GM21723 (cell line): ENCODE data around the gene OSBPL9.
"Not testable (repeated sequence)": the region's sequence is repeated elsewhere in the genome, so short reads cannot be mapped to it uniquely, and the experiment has no call there.

Source experiments
- ATAC-seq: cut with Tn5 transposase; IDR thresholded peaks from one replicate; pipeline ENCODE4 v1.9.1; 2021; ENCODE audit warnings: mild to moderate bottlenecking, moderate library complexity; ENCODE audit not compliant: unreplicated experiment

OSBPL9 gene

DNA sequence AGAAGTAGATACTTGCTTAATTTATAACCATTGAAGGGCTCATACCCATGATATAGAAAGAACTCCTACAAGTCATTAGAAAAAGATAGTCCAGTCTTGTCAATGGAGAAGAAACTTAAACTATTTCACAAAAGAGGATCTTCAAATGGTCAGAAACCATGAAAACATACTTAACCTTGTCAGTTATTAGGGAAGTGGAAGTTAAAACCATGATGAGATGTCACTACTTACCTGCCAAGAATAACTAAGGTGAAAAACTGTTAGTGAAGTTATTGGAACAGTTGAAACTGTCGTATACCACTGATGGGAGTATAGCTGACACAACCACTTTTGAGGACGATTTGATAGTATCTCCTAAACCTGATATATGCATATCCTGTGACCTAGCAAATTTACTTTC is 46.8 kb downstream of the OSBPL9 start:
- no peak for ATAC-seq

DNA sequence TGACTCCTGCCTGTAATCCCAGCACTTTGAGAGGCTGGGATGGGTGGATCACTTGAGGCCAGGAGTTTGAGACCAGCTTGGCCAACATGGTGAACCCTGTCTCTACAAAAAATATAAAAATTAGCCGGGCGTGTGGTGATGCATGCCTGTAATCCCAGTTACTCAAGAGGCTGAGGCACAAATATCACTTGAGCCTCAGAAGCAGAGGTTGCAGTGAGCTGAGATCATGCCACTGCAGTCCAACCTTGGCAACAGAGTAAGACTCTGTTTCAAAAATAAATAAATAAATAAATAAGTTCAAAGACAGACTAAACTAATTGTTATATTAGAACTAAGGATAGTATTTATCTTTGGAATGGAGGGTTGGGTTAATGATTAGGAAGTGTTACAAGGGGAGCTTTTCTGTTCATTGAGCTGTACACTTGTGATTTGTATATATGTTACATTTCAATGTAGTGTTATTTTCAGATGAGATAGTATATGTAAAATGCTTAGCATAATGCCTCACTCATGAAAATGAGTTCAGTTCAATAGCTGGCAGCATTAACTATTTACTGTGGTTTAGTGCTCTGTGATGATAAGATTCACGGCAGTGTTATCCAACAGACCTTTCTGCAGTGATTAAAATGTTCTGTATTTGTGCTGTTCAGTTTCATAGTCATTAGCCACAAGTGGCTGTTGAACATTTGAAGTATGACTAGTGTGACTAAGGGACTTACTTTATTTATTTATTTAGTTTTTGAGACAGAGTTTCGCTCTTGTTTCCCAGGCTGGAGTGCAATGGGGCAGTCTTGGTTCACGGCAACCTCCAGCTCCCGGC is 47.7 kb downstream of the OSBPL9 start:
- no peak for ATAC-seq

DNA sequence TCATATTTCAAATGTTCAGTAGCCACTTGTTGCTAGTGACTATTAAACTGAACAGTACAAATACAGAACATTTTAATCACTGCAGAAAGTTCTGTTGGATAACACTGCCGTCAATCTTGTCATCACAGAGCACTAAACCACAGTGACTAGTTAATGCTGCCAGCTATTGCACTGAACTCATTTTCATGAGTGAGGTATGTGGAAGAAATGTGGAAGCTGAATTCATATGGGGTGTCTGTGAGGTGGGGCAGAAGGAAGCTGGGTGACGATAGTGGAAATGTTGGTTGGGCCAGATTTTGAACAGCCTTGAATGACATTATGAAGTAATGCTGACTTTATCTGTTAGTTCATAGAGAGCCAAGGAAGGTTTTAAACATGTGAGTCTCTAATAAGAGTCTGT is 49.6 kb downstream of the OSBPL9 start:
- ATAC-seq, result no peak

DNA sequence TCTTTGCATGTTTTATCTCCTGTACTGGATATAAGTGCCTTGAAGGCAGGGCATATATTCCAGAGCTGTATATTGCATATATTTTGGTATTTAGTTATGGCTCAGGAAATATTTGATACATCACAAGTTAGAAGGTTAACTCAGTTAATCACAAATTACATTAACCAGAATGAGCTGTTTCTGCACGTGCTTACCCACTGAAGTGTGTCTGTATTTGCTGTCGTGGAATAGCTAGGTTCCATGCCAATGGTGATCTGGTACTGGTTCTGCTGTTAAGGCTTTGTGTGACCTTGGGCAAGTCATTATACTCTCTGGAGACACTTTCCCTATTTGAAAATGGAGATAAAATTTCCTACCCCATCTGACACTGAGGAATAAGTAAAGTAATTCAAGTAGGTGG is 50.7 kb downstream of the OSBPL9 start:
- no peak for ATAC-seq

DNA sequence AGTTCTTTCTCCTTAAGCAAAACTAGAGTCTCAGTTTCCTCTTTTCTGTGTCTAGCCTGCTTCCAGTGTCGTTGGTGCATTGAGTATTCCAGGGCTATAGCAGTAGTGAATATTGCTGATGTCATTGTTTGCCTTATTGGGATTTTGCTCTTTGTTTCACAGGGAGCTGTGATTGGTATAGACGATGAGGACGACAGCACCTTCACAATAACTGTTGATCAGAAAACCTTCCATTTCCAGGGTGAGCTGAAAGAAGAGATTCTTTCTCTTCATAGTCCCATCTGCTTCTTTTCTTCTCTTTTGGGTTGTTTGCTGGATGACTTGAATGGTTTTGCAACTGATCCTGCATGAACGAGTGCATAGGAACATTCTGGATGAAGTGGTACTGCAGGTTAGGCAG is 52.4 kb downstream of the OSBPL9 start:
- no peak for ATAC-seq

DNA sequence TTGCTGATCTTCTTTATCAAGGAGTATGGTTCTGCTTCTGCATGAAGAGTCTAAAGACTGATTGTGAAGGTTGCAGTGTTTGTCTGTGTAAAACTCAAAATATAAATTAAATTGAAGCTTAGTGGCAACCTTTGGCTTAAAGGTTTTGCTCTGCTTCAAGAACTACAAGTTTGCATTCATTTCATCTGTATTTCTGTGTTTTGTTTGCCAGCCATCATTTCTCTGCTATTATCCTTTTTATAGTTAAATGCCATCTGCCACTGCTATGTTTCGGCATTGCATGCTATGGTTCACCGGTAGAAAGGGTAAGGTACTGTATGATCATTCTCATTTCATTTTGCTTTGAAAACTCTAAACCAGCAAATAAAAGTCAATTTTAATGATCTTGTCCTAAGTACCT is 52.9 kb downstream of the OSBPL9 start:
- no peak for ATAC-seq

DNA sequence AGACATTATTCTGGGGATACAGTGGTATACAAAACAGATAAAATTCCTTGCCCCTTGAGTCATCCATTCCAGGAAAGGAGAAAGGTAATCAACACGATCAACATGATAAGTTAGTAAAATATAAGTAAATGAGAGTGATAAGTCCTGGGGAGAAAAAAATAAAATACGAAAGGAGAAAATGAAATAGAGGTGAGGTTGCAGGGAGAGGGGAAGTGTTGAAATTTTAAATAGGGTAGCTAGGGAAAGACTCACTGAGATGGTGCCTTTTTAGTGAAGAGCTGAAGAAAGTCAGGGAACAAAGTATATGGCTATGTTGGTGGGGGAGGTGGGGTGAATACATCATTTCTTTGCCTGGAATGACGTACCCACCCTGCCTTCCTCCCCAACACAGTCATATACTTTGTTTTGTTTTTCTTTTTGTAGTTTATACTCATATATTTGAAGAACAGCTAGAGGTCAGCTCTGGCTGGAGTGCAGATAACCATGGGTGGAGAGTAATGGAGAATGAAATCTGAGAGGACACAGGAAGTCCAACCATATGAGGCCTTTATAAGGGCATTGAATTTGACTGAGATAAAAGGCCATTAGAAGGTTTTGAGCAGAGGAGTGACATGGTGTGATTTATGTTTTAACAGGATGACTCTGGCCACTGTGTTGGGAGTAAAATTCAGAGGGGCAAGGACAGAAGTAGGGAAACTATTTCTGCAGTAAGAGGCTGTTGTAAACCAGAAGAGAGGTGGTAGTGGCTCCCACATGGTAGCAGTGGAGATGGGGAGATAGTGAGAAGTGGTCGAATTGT is 54.8 kb downstream of the OSBPL9 start:
- ATAC-seq, result no peak

DNA sequence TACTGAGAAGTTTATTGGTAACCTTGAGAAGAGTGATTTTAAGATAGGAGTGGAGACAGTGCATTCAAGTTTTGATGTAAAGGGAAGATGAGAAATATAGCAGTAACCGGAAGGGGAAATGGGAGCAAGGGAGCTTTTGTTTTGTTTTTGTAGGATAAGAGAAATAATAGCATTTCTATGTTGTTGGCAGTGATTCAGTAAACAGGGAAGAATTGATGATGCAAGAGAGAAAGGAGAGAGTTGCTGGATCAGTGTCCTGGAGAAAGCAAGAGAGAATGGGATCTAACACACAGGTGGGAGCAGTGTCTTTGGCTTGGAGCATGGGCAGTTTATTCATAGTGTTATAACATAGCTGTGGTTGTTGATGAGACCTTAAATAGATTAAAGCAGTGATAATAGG is 56.4 kb downstream of the OSBPL9 start:
- no peak for ATAC-seq

DNA sequence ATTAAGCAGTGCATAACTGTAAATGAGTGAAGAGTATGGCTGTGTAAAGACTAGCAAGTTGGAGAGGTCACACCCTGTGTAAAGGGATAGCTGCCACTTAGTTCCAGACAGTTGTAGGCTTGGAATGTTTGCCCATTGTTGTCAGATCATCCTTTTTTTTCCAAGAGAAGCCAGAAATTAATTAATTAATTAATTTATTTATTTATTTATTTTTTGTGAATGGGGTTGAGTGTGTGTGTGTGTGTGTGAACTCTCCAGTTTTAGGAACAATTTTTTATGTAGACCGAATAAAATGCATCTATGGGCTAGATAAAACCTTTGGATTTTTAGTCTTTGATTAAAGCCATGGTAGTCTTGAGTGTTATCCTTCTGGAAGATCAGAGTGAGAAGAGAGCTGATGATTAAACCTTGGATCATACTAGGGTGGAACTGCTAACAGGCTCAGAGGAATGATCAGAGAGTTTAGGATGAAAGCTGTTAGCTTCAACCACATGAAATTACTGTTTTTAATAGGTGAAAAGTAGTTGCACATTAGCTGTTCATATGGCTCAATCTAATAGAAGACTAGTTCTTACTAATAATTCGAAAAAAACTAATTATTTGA is 58.4 kb downstream of the OSBPL9 start:
- no peak for ATAC-seq

DNA sequence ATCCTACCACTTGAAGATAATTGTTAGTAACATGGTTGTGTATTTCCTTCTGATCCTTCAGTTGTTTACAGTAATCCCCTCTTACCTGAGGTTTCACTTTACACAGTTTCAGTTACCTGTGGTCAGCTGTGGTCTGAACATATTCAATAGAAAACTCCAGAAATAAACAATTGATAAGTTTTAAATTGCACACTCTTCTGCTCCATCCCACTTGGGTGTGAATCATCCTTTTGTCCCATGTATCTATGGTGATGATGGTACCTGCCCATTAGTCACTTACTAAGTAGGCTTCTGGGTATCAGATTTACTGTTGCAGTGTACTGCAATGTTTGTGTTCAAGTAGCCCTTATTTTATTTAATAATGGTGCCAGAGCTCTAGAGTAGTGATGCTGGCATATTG is 62.5 kb downstream of the OSBPL9 start:
- ATAC-seq, result no peak

DNA sequence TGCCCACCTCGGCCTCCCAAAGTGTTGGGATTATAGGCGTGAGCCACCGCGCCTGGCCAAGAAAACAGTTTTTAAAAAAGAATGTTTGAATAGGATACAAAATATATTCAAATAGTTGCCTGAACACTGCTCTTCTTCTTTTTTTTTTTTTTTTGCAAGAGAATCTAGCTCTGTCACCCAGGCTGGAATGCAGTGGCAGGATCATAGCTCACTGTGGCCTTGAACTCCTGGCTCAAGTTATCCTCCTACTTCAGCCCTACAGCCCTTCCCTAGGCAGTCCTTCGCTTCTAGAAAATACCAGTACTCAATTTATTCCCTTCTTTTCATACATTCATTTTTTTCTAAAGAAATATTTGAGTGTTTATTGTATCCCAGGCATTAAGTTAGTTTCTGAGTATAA is 67.9 kb downstream of the OSBPL9 start:
- no peak for ATAC-seq

DNA sequence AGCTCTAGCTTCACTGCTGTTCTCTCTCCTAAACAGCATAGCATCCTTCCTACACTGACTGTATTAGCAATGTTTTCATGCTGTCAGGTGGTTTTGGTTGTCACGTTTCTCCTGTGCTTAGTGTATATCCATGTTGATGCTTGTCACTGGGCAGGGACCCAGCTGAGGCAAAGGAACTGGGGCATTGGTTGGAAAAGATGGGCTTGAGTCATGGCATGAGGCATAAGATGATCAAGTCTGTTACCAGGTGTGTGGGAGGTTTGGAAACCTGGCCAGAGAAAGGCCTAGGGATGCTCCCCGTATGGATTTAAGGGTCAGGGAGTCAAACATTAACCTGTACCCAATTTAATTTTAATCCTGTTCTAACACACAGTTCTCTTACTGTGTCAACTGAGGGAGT is 69.6 kb downstream of the OSBPL9 start:
- no peak for ATAC-seq

DNA sequence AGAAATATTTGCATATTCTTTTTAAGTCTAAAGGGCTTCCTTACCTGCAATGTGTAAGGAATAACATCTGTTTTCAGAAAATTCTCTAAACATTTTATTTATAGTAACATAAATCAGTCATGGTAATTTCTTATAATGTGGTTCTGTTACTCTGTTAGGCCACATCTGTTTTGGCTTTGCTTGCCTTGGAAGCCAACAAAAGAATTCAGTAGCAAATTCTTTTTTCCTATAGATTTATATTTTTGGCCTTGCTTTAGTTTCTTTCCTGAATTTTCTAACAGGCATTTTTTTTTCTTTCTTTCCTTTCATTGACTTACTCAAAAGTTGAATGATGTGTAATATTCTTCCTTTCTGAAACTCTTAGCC is 72.2 kb downstream of the OSBPL9 start:
- no peak for ATAC-seq

DNA sequence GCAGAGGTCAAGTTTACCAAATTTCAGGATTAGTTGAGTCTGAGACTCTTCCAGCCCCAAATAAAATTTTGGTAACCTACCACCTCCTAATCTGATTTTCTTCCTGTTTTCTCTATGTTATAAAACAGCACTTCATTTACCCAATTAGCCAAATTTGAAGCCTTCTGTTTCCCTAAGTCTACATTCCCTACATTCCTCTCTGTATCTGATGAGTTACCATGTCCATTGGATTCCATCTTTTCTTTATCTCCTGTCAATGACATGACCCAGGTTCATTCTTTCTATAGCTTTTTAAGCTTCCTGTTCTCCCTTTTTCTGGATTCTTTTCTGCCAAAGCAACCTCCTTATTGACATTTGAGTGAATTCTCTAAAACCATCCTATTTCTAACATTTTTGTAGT is 72.8 kb downstream of the OSBPL9 start:
- ATAC-seq, result no peak

DNA sequence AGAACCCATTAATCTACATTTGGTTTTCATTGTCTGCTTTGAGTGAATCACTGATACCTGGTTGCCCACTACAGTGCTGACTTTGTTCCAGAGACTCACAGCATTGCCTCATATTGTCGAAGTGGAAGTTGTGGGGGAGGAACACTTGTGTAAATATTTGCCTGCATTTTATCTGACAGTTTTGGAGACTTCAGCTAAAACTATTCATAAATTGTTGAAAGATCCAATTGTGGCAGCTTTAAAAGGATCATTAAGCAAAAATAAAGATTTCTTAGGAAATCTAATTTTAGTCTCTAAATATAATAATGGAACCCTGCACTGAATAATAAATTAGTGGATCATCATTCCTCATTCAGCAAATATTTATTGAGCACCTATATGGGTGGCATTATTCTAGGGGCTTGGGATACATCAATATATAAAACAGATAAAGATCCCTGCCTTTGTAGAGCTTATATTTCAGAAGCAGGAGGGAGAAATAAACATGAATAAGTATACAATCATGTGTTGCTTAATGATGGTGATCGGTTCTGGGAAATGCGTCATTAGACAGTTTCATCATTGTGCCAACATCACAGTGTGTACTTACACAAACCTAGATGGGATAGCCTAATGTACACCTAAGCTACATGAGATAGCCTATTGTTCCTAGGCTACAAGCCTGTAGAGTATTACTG is 73.5 kb downstream of the OSBPL9 start:
- no peak for ATAC-seq

DNA sequence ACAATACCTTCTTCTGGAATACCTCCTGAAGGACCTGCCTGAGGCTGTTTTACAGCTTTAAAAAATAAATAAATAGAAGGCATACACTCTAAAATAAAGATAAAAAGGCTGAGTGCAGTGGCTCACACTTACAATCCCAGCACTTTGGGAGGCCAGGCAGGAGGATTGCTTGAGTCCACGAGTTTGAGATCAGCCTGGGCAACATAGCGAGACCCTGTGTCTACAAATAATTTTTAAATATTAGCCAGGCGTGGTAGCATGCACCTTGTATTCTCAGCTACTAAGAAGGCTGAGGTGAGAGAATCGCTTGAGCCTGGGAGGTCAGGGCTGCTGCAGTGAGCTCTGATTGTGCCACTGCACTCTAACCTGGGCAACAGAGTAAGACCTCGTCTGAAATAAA is 75.0 kb downstream of the OSBPL9 start:
- ATAC-seq, result no peak

DNA sequence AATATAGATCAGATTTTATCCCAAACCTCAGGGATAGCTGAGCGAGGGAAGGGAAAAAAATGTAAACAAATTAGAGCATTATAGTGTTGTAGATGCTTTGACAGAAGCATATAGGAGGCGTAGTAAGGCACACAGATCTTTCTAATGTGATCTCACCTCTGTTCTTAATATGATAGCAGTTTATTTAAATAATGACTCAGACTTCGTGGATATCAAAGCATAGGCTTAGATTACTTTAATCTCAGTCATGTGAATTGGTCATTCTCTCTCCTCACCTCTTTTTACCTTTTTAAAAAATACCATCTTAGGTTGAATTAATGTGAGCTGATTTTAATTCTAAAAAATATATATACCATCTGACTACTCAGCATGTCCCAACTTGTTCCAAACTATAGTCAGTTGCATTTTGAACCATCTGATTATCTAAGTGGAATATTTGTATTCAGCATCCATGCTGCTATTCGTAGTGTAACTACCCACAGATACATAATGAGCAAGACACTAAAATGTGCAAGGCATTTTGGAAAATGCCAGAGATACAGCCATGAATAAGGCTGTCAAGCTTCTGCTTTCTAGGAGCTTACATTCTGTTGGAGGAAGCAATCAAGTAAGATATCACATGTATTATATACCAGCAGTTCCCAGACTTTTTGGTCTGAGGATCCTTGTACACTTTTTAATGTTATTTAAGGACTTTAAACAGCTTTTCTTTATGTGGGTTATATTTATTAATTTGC is 76.7 kb downstream of the OSBPL9 start:
- ATAC-seq, result no peak

DNA sequence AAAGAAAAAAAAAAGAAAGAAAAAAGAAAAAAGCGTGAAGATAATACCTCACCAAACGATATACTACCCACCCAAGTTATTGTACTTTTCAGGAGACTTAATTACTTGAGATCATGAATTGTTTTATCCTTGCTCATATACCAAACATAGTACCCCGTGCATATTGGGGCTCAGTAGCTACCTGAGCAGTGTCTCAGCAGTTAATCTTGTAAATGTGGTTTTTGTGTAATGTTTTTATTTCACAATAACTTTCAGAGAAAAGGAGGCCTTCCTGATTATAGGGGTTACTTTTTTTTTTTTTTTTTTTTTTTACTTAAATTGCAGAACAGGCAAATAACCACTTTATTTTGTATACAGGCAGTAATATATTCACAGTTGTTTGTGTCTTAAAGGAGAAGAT is 80.3 kb downstream of the OSBPL9 start:
- ATAC-seq, result no peak

DNA sequence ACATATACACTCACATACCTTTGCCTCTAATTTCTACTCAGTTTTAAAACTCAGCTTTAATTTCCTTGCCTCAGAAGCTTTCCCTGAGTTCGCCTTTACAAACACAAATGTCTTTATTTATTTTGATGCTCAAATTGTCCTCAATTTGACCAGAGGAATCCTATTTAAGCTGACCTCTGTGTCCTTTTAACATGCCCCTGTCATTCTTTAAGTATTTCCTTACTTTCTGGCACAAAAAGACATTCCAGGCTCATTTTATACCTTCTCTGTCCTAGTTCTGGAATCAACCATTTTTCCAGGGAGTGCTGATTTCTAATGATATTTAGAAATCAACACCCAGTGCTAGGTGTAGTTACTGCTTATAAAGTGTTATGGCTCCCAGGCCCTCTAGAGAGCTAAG is 82.5 kb downstream of the OSBPL9 start:
- ATAC-seq, result no peak

DNA sequence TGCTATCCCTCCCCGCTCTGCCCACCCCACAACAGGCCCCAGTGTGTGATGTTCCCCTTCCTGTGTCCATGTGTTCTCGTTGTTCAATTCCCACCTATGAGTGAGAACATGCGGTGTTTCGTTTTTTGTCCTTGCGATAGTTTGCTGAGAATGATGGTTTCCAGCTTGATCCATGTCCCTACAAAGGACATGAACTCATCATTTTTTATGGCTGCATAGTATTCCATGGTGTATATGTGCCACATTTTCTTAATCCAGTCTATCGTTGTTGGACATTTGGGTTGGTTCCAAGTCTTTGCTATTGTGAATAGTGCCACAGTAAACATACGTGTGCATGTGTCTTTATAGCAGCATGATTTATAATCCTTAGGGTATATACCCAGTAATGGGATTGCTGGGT is 84.9 kb downstream of the OSBPL9 start:
- ATAC-seq, result not testable (repeated sequence)

DNA sequence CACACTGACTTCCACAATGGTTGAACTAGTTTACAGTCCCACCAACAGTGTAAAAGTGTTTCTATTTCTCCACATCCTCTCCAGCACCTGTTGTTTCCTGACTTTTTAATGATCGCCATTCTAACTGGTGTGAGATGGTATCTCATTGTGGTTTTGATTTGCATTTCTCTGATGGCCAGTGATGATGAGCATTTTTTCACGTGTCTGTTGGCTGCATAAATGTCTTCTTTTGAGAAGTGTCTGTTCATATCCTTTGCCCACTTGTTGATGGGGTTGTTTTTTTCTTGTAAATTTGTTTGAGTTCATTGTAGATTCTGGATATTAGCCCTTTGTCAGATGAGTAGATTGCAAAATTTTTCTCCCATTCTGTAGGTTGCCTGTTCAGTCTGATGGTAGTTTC is 85.3 kb downstream of the OSBPL9 start:
- ATAC-seq, result not testable (repeated sequence)
